ENCODE data around the gene FBXW8. TPM values are rescaled to one million over a fixed set of nuclear protein-coding genes. Genes with fewer than 3 reads are reported as not detected.

Gene FBXW8
- total and polyA plus RNA-seq, 2 donors (not counting 1 experiment from before 2014, with no cell fraction given): 12.1 to 23.5 TPM

DNA sequence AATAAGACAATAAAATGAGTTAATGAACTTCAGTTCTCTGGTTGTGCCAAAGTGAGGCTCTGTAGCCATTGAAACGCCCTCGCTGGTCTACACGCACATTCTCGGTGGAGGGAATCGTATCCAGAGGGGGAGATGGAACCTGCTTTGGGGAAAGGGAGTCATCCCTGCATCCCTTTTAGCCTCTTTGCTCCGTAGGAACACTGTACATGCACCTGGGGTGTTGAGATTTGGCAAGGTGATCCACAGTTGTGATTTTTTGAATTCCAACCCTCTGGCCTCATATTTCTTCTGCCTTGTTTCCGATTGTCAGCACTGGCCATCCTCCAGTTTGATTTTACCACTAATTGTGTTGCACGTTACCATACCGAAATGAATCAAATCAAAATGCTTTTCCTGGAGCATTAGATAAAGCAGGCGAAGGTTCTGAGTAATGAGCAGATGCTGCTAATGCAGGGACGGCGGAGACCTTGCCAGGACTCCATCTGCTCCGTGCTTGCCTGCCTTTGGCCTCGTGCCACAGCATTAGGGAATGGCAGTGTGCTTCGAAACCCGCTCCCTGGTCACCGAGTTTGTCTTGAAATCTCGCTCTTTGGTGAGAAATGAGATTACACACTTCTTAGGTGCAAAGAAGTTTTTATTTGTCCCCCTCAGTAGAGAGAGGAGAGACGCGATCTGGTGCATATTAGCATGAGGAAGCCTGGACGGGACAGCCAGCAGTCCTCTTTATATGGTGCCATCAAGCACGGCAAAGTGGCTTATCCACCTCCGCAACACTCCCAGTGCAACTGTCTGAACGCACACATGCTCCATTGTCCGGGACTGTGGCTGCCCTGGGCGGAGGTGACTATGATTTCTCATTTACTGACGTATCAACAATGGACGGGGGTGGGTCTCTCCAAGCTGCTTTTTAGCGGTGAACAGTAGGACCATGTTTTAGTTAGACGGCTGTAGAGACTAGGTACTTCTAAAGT is 59.1 kb downstream of the FBXW8 start:
- H3K4me3 Mint-ChIP-seq: no peak overlapping the region
- no peak overlapping the region for H3K9ac ChIP-seq (ENCODE audit: low read length)
- TF ChIP-seq EZH2 (IDR thresholded peaks at IDR 0.05; ENCODE audit: borderline replicate concordance, insufficient read depth, low read depth, low read length, poor library complexity, severe bottlenecking): no peak
- no peak for TF ChIP-seq CTCF (IDR thresholded peaks at IDR 0.05)

GRCh38 chr12:116971222-116971621 is 60.5 kb downstream of the FBXW8 start:
- Histone ChIP-seq H3K27me3 (replicated peaks in 1 of 4; ENCODE audit: control extremely low read depth in 1 of 4, control insufficient read depth in 3 of 4, insufficient read depth in 4 of 4, low read length in 3 of 4) (no peaks in the 10 kb centered on the region), H3K9ac (ENCODE audit: low read length) (no peak overlapping the region), H4K20me1 (ENCODE audit: control insufficient read depth, insufficient read depth, low read length, poor library complexity, severe bottlenecking) (no peaks in the 10 kb centered on the region), H3K9me3 (ENCODE audit: control extremely low read depth in 1 of 3, control insufficient read depth in 2 of 3, insufficient read depth in 1 of 3, low read length in 2 of 3) (no peaks in the 10 kb centered on the region), H3K4me3 (ENCODE audit: control extremely low read depth in 1 of 5, extremely low read depth in 1 of 5, insufficient read depth in 1 of 5, low read depth in 2 of 5, low read length in 4 of 5) (no peak overlapping the region), H3K4me1 (ENCODE audit: control insufficient read depth in 2 of 2, insufficient read depth in 2 of 2, low read length in 2 of 2) (peaks cover 0 to 7% of the 10 kb centered on the region in 2 donors), H3K36me3 (replicated peaks in 1 of 2; ENCODE audit: control extremely low read depth in 1 of 2, control insufficient read depth in 1 of 2, extremely low read depth in 1 of 2, insufficient read depth in 2 of 2, low read length in 1 of 2) (peaks cover 1 to 14% of the 10 kb centered on the region in 2 experiments), H3K79me2 (ENCODE audit: control insufficient read depth, insufficient read depth, low read length) (no peaks in the 10 kb centered on the region), H2AFZ (ENCODE audit: insufficient read depth, low read depth, low read length, poor library complexity, severe bottlenecking) (no peak overlapping the region), H3K27ac (ENCODE audit: low read length in 2 of 2) (no peak overlapping the region), H3K4me2 (replicated peaks; ENCODE audit: low read depth, low read length, poor library complexity, severe bottlenecking) (no peak overlapping the region)
- TF ChIP-seq CTCF (IDR thresholded peaks at IDR 0.05) (no peak), EZH2 (IDR thresholded peaks at IDR 0.05; ENCODE audit: borderline replicate concordance, insufficient read depth, low read depth, low read length, poor library complexity, severe bottlenecking) (no peak)
- H3K27me3 Mint-ChIP-seq: no peaks in the 10 kb centered on the region
- DNase-seq (peak; percentile 13), ATAC-seq (ENCODE audit: low read depth) (peak; percentile 24)
- WGBS (ENCODE audit: insufficient coverage): 56% methylated on average over 4 of the region's 4 CpGs
- ChIA-PET POLR2A (interaction anchor here (0.7 kb wide), 1 partner anchor 12 kb away, joined by 4 read pairs; no protein-coding TSS in a partner anchor), CTCF (interaction anchor here (0.7 kb wide), 1 partner anchor 92 kb away, joined by 3 read pairs; no protein-coding TSS in a partner anchor)
- peak overlapping the region; percentile 63 for H3K27ac Mint-ChIP-seq
- no peak overlapping the region for H3K4me3 Mint-ChIP-seq
- intact Hi-C loops (cut with micrococcal nuclease): no loop called here
- H3K4me1 Mint-ChIP-seq: peaks cover 19% of the 10 kb centered on the region
- no peaks in the 10 kb centered on the region for H3K9me3 Mint-ChIP-seq (ENCODE audit: insufficient read depth)

More for the DNA sequence above, 59.1 kb downstream of the FBXW8 start:
- H3K9me3 Mint-ChIP-seq (ENCODE audit: insufficient read depth): no peaks in the 10 kb centered on the region
- Histone ChIP-seq H3K4me2 (replicated peaks; ENCODE audit: low read depth, low read length, poor library complexity, severe bottlenecking) (no peak overlapping the region), H3K36me3 (replicated peaks in 1 of 2; ENCODE audit: control extremely low read depth in 1 of 2, control insufficient read depth in 1 of 2, extremely low read depth in 1 of 2, insufficient read depth in 2 of 2, low read length in 1 of 2) (peaks cover 1 to 25% of the 10 kb centered on the region in 2 experiments), H4K20me1 (ENCODE audit: control insufficient read depth, insufficient read depth, low read length, poor library complexity, severe bottlenecking) (no peaks in the 10 kb centered on the region), H3K79me2 (ENCODE audit: control insufficient read depth, insufficient read depth, low read length) (no peaks in the 10 kb centered on the region), H3K9me3 (ENCODE audit: control extremely low read depth in 1 of 3, control insufficient read depth in 2 of 3, insufficient read depth in 1 of 3, low read length in 2 of 3) (no peaks in the 10 kb centered on the region), H3K4me3 (ENCODE audit: control extremely low read depth in 1 of 5, extremely low read depth in 1 of 5, insufficient read depth in 1 of 5, low read depth in 2 of 5, low read length in 4 of 5) (no peak overlapping the region), H3K27ac (ENCODE audit: low read length in 2 of 2) (no peak overlapping the region), H3K27me3 (replicated peaks in 1 of 4; ENCODE audit: control extremely low read depth in 1 of 4, control insufficient read depth in 3 of 4, insufficient read depth in 4 of 4, low read length in 3 of 4) (no peaks in the 10 kb centered on the region), H3K4me1 (ENCODE audit: control insufficient read depth in 2 of 2, insufficient read depth in 2 of 2, low read length in 2 of 2) (peaks cover 0 to 7% of the 10 kb centered on the region in 2 donors), H2AFZ (ENCODE audit: insufficient read depth, low read depth, low read length, poor library complexity, severe bottlenecking) (no peak overlapping the region)
- POLR2A ChIA-PET: no interaction called here
- H3K27ac Mint-ChIP-seq: no peak overlapping the region
- WGBS (ENCODE audit: insufficient coverage): 95% methylated on average over 22 of the region's 30 CpGs
- intact Hi-C loops (cut with micrococcal nuclease): no loop called here
- DNase-seq: no peak
- no peaks in the 10 kb centered on the region for H3K27me3 Mint-ChIP-seq
- CTCF ChIA-PET: no interaction called here
- ATAC-seq (ENCODE audit: low read depth): no peak
- H3K4me1 Mint-ChIP-seq: peaks cover 19% of the 10 kb centered on the region
